LNCaP clone FGC (cell line): ENCODE measurements around the gene AKT2.

Source experiments
- DNase-seq: peaks from one replicate; pipeline ENCODE4 v3.0.0-alpha.2; 2011; ENCODE audit warnings: low read depth
- H3K4me3 ChIP-seq: 2 replicates; pipeline ENCODE4 v1.5.1; 2011; ENCODE audit warnings: mild to moderate bottlenecking, low read depth, low read length, control low read depth
- CTCF ChIP-seq: IDR thresholded peaks from 2 replicates; pipeline ENCODE4 v1.5.1; 2012; ENCODE audit warnings: mild to moderate bottlenecking; ENCODE audit not compliant: control insufficient read depth, insufficient read depth; ENCODE audit errors: extremely low read depth

AKT2 gene

GRCh38 chr19:40314656-40315055, 29.5 kb upstream of the AKT2 start:
- no peak for TF ChIP-seq CTCF
- no peak for DNase-seq
- no peak overlapping the region for H3K4me3 ChIP-seq

- TF ChIP-seq CTCF: no peak
- no peak overlapping the region for H3K4me3 ChIP-seq
- no peak for DNase-seq
These were observed 28.3 kb upstream of the AKT2 start for GRCh38 chr19:40313229-40313983.

- no peak for TF ChIP-seq CTCF
- no peak for DNase-seq
- no peak overlapping the region for H3K4me3 ChIP-seq
These were observed 27.4 kb upstream of the AKT2 start for GRCh38 chr19:40312533-40312932.

GRCh38 chr19:40309666-40310065, 24.5 kb upstream of the AKT2 start:
- no peak for TF ChIP-seq CTCF

GRCh38 chr19:40305403-40305802, 20.3 kb upstream of the AKT2 start:
- peak; percentile 71 for DNase-seq
- TF ChIP-seq CTCF: peak; percentile 81
- H3K4me3 ChIP-seq: no peak overlapping the region

More at GRCh38 chr19:40309666-40310065, 24.5 kb upstream of the AKT2 start:
- no peak overlapping the region for H3K4me3 ChIP-seq
- DNase-seq: no peak

GRCh38 chr19:40304306-40304705, 19.2 kb upstream of the AKT2 start:
- DNase-seq: no peak
- no peak for TF ChIP-seq CTCF
- no peak overlapping the region for H3K4me3 ChIP-seq

GRCh38 chr19:40303765-40304164, 18.6 kb upstream of the AKT2 start:
- TF ChIP-seq CTCF: no peak
- no peak overlapping the region for H3K4me3 ChIP-seq

More at GRCh38 chr19:40303765-40304164, 18.6 kb upstream of the AKT2 start:
- DNase-seq: no peak
